Mesendoderm (in vitro differentiated cells): Measurements from ENCODE around the gene METRN.

ENCODE experiments used
- DNase-seq: peaks from one replicate; pipeline ENCODE4 v3.0.0; 2013
- H2AK5ac ChIP-seq: 2 replicates; pipeline ENCODE4 v1.6.1; 2013; ENCODE audit warnings: low read length, inconsistent platforms
- H2BK120ac ChIP-seq: 2 replicates; pipeline ENCODE4 v1.6.1; 2013; ENCODE audit warnings: low read depth, mild to moderate bottlenecking, low read length, moderate library complexity, mixed read lengths
- H2BK15ac ChIP-seq: replicated peaks from 2 replicates; pipeline ENCODE4 v1.6.1; 2013; ENCODE audit warnings: low read depth, mild to moderate bottlenecking, moderate library complexity
- H2BK5ac ChIP-seq: 2 replicates; pipeline ENCODE4 v1.6.1; 2013; ENCODE audit warnings: low read length, inconsistent platforms
- H3K18ac ChIP-seq: 2 replicates; pipeline ENCODE4 v1.6.1; 2013; ENCODE audit warnings: mild to moderate bottlenecking, low read length, mixed read lengths
- H3K23ac ChIP-seq: one replicate; pipeline ENCODE4 v1.6.1; 2013; ENCODE audit warnings: low read length
- H3K27ac ChIP-seq: 2 replicates; pipeline ENCODE4 v1.5.1; 2013; ENCODE audit warnings: low read depth, mild to moderate bottlenecking, inconsistent platforms, low read length, moderate library complexity
- H3K27me3 ChIP-seq: 2 replicates; pipeline ENCODE4 v1.6.1; 2013; ENCODE audit warnings: low read length, control low read depth, mild to moderate bottlenecking, inconsistent platforms; ENCODE audit not compliant: insufficient read depth, poor library complexity
- H3K36me3 ChIP-seq: 2 replicates; pipeline ENCODE4 v1.6.1; 2013; ENCODE audit warnings: low read length, inconsistent platforms; ENCODE audit not compliant: control insufficient read depth, insufficient read depth
- H3K4ac ChIP-seq: one replicate; pipeline ENCODE4 v1.6.1; 2013; ENCODE audit warnings: low read depth, mild to moderate bottlenecking, low read length, moderate library complexity
- H3K4me1 ChIP-seq: 2 replicates; pipeline ENCODE4 v1.6.1; 2013; ENCODE audit warnings: low read depth, low read length, inconsistent platforms; ENCODE audit not compliant: control insufficient read depth
- H3K4me2 ChIP-seq: 2 replicates; pipeline ENCODE4 v1.6.1; 2013; ENCODE audit warnings: low read length
- H3K4me3 ChIP-seq: 2 replicates; pipeline ENCODE4 v1.5.1; 2013; ENCODE audit warnings: mild to moderate bottlenecking, low read length
- H3K56ac ChIP-seq: one replicate; pipeline ENCODE4 v1.6.1; 2013; ENCODE audit warnings: low read length
- H3K79me1 ChIP-seq: 2 replicates; pipeline ENCODE4 v1.6.1; 2013; ENCODE audit warnings: low read length, inconsistent platforms
- H3K79me2 ChIP-seq: 2 replicates; pipeline ENCODE4 v1.6.1; 2013; ENCODE audit warnings: mild to moderate bottlenecking, low read length; ENCODE audit not compliant: control insufficient read depth, insufficient read depth
- H3K9ac ChIP-seq: 2 replicates; pipeline ENCODE4 v1.6.1; 2013; ENCODE audit warnings: low read length, inconsistent platforms
- H4K5ac ChIP-seq: one replicate; pipeline ENCODE4 v1.6.1; 2013; ENCODE audit warnings: low read length
- H4K8ac ChIP-seq: one replicate; pipeline ENCODE4 v1.6.1; 2013; ENCODE audit warnings: low read depth, mild to moderate bottlenecking, control low read depth, low read length, moderate library complexity
- WGBS: extraction: QIAGEN DNeasy Blood & Tissue Kit; methylation state at CpG from one replicate; pipeline ENCODE4 v1.1.7; 2013; ENCODE audit warnings: low lambda C conversion rate, missing lambda C conversion rate; ENCODE audit not compliant: insufficient coverage; ENCODE audit errors: extremely low coverage; 5-methylcytosine and 5-hydroxymethylcytosine counted together

Gene METRN

DNA sequence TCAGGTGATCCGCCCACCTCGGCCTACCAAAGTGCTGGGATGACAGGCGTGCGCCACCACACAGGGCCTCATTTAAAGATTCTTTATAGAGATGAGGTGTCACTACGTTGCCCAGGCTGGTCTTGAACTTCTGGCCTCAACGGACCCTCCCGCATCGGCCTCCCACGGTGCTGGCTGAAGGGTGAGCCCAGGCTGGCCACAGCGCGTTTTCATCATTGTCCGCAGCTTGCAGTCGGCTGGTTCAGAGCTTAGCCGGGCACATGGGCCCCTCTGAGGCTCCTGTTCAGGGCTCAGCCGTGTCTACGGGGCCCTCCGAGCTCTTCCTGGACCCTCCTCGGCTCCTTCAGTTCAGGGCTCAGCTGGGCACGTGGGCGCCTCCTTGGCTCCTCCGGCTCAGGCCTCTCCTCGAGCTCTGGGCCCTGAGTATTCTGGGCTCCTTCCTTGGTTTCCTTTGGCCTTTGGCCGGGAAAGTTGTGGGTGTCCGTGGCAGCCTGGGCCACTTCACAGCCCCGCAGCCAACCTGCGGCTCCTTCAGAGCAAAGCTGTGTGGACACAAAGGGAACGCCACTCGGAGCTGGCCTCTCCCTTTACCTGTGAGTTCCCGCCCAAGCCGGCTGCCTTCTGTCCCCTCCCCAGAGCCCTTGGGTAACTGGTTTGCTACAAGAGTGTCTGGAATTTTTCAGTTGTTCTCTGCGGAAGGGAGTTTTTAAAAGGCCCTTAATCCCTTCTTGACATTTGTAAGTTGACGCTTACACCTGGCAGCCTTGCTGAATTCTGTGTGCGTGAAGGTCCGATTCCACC, 44.4 kb downstream of the METRN start:
- Histone ChIP-seq H3K4me2 (no peak overlapping the region), H4K8ac (no peak overlapping the region), H3K23ac (no peak overlapping the region), H2AK5ac (no peak overlapping the region), H3K27me3 (no peaks in the 10 kb centered on the region), H2BK15ac (no peak overlapping the region), H3K9ac (no peak overlapping the region), H3K56ac (no peak overlapping the region), H2BK5ac (no peak overlapping the region), H2BK120ac (no peak overlapping the region), H3K27ac (no peak overlapping the region), H3K4ac (no peak overlapping the region), H3K18ac (no peak overlapping the region), H4K5ac (no peak overlapping the region), H3K4me1 (no peaks in the 10 kb centered on the region), H3K79me1 (no peaks in the 10 kb centered on the region), H3K4me3 (no peak overlapping the region), H3K36me3 (no peaks in the 10 kb centered on the region), H3K79me2 (no peaks in the 10 kb centered on the region)
- no peak for DNase-seq
- no CpG with 5 or more reads among the region's 34 CpGs for WGBS

DNA sequence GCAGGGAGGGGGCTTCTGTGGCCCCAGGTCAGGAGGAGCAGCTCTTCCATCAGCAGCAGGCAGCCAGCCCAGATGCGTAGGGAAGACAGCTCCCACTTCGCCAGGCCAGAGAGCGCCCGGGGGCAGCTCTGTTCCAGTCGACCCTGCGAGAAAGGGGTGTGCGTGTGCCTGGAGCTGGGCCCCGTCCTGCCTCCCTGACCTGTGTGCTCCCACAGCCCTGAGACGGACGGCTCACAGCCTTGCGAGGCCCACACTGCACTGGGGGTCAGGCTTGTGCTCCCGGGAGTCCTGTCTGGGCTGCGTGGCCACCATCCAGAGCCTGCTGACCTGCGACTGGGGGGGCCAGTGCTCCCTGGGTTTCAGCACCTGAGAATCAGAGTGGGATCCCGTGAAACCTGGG, 45.1 kb downstream of the METRN start:
- Histone ChIP-seq H3K27ac (no peak overlapping the region), H4K5ac (no peak overlapping the region)

DNA sequence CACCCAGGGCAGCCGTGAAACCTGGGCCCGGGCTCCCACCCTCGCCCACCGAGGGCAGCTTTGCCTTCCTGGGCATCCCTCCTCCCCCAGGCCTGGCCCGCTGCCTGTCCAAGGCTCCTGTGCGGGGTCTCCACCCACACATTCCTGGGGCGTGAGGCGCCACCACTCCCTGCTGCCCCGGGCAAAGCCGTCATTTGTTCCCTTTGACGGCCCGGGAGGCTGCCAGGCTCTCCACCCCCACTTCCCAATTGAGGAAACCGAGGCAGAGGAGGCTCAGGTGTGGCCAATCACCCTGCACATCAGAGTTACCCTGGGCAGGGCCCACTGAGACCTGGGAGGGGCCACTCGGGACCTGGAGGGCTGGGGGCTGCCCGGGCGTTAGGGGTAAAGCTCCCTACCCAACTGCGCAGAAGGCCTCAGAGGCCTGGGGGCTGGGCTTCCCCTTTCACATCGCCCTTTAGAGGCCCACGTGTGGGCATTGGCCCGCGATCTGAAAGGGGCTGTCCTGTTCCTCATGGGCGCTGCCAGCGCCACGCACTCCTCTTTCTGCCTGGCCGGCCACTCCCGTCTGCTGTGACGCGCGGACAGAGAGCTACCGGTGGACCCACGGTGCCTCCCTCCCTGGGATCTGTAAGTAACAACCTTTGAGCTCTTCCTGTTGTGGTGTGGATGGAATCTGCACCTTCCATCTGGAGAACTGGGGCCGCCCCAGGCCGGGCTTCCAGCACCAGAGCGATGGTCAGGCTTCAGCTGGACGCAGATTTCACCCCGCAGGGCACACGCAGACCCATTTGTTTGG, 45.8 kb downstream of the METRN start, which contains the start of gene MSLN:
Gene MSLN (plus strand): TSS at position 190 of the 799 bp plus-strand sequence. CDS start 1,947 bp downstream, outside the sequence.
- Histone ChIP-seq H2BK5ac (no peak within 1 kb of the TSS), H3K4me2 (no peak within 1 kb of the TSS), H3K4ac (no peak within 1 kb of the TSS), H3K4me1 (no peaks in the 10 kb centered on the region), H4K5ac (no peak within 1 kb of the TSS), H3K27ac (no peak within 1 kb of the TSS), H3K18ac (no peak within 1 kb of the TSS), H3K23ac (no peak within 1 kb of the TSS), H3K27me3 (no peaks in the 10 kb centered on the region), H3K79me1 (no peaks in the 10 kb centered on the region), H4K8ac (no peak within 1 kb of the TSS), H3K79me2 (no peaks in the 10 kb centered on the region), H3K56ac (no peak within 1 kb of the TSS), H2BK15ac (no peak within 1 kb of the TSS), H2AK5ac (no peak within 1 kb of the TSS), H3K36me3 (no peaks in the 10 kb centered on the region), H3K4me3 (no peak within 1 kb of the TSS), H3K9ac (no peak within 1 kb of the TSS), H2BK120ac (no peak within 1 kb of the TSS)
- no peak for DNase-seq
- no CpG with 5 or more reads among the region's 37 CpGs for WGBS

More for the DNA sequence above, 45.1 kb downstream of the METRN start:
- Histone ChIP-seq H3K27me3 (no peaks in the 10 kb centered on the region), H3K4me3 (no peak overlapping the region), H3K18ac (no peak overlapping the region), H2AK5ac (no peak overlapping the region), H3K79me1 (no peaks in the 10 kb centered on the region), H3K23ac (no peak overlapping the region), H3K9ac (no peak overlapping the region), H3K36me3 (no peaks in the 10 kb centered on the region), H3K4ac (no peak overlapping the region), H2BK120ac (no peak overlapping the region), H4K8ac (no peak overlapping the region), H3K4me1 (no peaks in the 10 kb centered on the region), H3K56ac (no peak overlapping the region), H3K79me2 (no peaks in the 10 kb centered on the region), H2BK5ac (no peak overlapping the region), H3K4me2 (no peak overlapping the region), H2BK15ac (no peak overlapping the region)
- DNase-seq, result no peak
- no CpG with 5 or more reads among the region's 15 CpGs for WGBS

DNA sequence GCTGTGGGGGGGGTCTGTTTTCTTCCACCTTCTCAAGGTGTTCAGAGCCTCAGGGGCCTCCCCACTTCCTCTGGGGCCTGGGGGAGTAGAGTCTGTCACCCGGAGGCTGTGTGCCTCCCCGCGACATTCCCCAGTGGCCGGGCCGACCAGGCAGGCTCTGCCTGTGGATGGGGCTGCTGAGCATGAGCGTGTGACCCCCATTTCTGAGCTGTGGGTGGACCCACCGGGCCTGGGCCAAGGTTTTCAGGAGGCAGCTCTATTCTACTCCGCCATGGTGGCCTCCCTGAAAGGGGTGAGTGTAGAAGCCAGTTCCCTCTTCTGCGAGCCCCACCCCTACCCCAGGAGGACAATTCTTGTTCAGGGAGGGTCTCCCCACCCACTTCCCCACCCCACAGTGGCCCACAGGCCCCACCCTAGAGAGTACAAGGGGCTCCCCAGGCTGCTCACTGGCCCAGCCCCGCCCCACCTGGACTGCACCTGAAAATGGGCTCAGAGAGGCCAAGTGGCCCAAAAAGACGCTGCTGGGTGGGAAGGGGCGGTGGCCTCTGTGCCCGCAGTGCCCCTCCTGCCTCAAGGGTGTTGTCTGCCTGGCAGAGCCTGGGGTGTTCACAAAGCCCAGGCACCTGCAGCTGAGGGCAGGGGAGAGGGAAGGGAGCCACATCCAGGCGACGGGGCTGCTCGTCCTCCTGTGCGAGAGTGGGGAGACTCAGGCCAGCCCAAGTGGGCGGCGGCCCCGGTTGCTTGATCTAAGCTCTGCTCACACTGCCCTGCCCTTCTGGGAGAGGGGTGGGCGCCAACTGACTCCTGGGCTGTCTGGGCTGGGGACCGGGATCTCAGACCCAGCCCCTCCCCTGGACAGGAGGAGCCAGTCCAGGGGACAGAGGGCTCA, 47.0 kb downstream of the METRN start:
- Histone ChIP-seq H4K8ac (no peak overlapping the region), H2BK120ac (no peak overlapping the region), H3K36me3 (no peaks in the 10 kb centered on the region), H3K56ac (no peak overlapping the region), H3K4me1 (no peaks in the 10 kb centered on the region), H3K9ac (no peak overlapping the region), H3K27ac (no peak overlapping the region), H2AK5ac (no peak overlapping the region), H2BK5ac (no peak overlapping the region), H3K18ac (no peak overlapping the region), H3K4me3 (no peak overlapping the region), H3K79me1 (no peaks in the 10 kb centered on the region), H3K79me2 (no peaks in the 10 kb centered on the region), H2BK15ac (no peak overlapping the region), H3K4me2 (no peak overlapping the region), H3K4ac (no peak overlapping the region), H3K27me3 (no peaks in the 10 kb centered on the region), H4K5ac (no peak overlapping the region), H3K23ac (no peak overlapping the region)
- no peak for DNase-seq
- no CpG with 5 or more reads among the region's 22 CpGs for WGBS

DNA sequence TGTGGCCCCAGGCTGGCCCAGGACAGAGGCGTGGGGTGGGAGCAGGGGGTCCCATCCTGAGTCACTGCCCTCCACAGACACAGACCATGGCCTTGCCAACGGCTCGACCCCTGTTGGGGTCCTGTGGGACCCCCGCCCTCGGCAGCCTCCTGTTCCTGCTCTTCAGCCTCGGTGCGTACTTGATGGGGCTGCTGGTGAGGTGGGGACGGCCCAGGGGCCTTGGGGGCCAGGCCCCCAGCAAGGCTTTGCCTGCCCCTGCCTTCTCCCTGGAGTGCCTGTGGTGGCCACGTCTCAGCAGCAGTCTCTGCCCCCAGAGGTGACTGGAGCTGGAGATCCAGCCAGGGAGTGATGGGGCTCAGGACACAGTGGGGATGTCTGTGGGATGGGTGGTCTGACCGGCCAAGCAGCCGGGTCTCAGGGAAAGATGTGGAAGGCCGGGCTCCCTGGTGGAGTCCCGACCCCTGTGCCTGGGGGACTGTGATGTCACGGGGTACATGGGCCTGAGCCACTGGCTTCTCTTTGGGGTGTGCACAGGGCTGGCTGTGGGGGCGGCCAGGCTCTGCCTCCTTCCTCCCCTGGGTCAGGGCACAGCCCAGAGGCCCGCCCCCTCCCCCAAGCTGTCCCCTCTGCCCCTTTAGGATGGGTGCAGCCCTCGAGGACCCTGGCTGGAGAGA, 47.8 kb downstream of the METRN start:
- Histone ChIP-seq H4K5ac (no peak overlapping the region), H4K8ac (no peak overlapping the region), H3K18ac (no peak overlapping the region), H3K56ac (no peak overlapping the region), H3K4me2 (no peak overlapping the region), H3K27ac (no peak overlapping the region), H3K9ac (no peak overlapping the region), H3K4ac (no peak overlapping the region), H3K79me1 (no peaks in the 10 kb centered on the region), H3K4me1 (no peaks in the 10 kb centered on the region), H2BK5ac (no peak overlapping the region), H3K27me3 (no peaks in the 10 kb centered on the region), H3K36me3 (no peaks in the 10 kb centered on the region), H3K79me2 (no peaks in the 10 kb centered on the region), H3K4me3 (no peak overlapping the region), H2AK5ac (no peak overlapping the region), H2BK15ac (no peak overlapping the region), H2BK120ac (no peak overlapping the region), H3K23ac (no peak overlapping the region)
- no CpG with 5 or more reads among the region's 17 CpGs for WGBS
- no peak for DNase-seq
